HT-29 (cell line): ENCODE data around the gene KNDC1. TPM values are rescaled to one million over a fixed set of nuclear protein-coding genes. Genes with fewer than 3 reads are reported as not detected.
"Not testable (repeated sequence)": the region's sequence is repeated elsewhere in the genome, so short reads cannot be mapped to it uniquely, and the experiment has no call there.

ENCODE experiments used
- DNase-seq: peaks from one replicate; pipeline ENCODE4 v3.0.0-alpha.2; 2015; ENCODE audit warnings: low spot score
- total RNA-seq: library from RNA; depleted of rRNA; stranded (reverse); fragments of >200 nt; shearing (Covaris generic); gene quantifications from 2 replicates; pipeline ENCODE4 v1.2.3, GENCODE V29; 2014

The KNDC1 gene
- total RNA-seq, 1 experiment from 2014 or later: 0.08 TPM

DNA sequence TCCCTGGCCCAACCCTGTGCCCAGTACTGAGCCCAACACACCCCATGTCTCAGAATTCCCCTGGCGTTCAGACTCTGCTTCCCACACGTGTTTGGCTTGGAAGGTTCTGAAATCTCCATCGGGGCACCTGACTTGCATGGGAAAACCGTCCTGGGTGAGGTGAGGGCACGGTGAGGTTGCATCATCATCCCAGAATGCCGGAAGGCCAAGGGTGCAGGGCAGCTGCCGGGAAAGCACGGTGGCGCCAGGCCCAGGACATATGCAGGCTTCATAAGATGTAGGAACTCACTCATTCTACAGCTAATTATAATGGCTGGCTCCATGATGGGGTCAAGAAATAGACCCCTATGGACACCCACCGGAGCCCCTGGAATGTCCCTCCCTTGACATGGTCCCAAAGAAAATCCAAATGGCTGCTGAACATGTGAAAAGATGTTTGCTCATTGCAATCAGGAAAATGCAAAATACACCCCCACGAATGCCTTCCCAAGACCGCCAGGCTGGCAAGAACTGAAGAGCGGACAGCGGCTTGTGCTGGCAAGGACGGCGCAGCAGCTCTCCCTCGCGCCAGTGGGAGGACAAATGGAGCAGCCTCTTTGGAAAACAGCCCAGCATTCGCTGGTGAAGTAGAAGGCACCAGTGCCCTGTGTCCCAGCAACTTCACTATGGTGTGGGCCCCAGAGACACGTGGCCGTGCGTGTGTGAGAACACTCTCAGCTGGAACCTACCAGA lies 2.3 kb downstream of the KNDC1 start:
- DNase-seq: no peak

DNA sequence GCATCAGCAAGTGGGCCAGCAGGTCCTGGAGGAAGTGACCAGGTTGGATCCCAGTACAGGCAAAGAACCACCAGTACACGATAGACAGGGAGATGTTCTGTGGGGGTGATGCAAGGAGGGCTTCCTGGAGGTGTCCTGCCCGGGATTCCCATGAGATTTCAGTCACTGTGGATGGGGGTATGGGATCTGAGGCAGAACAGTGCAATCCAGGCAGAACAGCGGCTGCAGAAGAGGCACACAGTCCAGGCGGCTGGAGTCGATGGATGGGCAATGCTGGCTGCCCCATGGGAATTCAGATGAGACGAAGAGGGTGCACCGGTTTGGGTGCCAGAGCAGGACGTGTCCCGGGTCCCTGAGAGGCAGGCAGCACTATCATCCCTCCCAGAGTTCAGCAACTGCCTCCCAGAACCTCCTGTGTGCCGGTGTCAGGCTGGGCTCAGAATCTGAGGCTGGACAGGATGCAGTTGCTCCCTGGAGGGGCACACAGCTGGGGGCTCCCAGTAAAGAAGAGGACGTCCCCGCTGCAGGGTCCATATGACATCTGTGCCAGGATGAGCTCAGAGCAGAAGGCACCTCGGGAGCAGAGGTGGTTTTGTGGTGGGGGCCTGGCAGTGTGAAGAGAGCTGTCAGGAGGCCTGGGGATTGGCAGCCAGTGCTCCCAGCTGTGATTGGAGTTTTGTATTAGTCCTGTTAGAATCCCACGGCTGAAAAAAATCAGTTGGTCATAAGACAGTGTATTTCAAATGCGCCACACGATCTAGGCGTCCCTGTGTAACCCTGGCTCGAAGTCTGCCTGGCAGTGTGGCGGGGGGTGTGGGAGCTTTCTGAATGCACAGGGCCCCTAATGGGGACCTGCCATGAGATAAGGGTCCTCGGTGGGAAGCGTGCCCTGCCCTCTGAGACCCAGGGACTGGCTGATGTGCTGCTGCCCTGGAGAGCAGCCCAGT lies 3.2 kb downstream of the KNDC1 start:
- DNase-seq: no peak

DNA sequence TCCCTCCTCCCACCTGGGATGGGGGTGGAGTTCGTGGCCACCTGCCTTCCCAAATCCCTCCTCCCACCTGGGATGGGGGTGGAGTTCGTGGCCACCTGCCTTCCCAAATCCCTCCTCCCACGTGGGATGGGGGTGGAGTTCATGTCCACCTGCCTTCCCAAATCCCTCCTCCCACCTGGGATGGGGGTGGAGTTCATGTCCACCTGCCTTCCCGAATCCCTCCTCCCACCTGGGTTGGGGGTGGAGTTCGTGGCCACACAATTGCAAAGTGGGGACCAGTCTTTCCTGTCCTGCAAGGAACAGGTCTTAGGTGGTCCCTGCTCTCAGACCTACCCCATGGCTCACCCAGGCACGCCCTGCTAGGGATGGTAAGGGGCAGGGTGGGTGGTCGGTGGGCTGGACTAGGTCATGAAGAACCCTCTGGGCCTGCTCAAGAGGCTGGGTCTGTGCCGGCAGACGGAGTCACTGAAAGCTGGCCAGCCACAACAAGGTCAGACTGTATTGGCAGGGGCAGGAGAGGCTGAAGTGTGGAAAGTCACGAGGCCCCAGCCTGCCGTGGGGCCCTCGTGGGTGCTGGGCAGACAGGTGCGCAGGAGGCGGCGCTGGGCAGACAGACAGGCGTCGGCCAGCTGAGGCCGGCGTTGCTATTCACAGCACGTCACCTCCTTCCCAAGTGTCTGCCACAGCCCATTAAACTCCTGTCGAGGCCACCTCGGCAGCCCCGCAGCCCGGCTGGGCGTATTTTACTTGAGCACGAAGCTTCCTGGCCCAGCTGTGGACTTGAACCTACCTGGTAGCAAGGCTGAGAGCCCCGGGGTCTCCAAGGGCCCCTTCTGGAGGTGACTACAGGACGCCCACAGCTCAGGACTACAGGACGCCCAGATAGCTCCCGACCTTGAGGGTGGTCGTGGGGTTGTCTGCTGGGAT lies 4.1 kb downstream of the KNDC1 start:
- DNase-seq: no peak

DNA sequence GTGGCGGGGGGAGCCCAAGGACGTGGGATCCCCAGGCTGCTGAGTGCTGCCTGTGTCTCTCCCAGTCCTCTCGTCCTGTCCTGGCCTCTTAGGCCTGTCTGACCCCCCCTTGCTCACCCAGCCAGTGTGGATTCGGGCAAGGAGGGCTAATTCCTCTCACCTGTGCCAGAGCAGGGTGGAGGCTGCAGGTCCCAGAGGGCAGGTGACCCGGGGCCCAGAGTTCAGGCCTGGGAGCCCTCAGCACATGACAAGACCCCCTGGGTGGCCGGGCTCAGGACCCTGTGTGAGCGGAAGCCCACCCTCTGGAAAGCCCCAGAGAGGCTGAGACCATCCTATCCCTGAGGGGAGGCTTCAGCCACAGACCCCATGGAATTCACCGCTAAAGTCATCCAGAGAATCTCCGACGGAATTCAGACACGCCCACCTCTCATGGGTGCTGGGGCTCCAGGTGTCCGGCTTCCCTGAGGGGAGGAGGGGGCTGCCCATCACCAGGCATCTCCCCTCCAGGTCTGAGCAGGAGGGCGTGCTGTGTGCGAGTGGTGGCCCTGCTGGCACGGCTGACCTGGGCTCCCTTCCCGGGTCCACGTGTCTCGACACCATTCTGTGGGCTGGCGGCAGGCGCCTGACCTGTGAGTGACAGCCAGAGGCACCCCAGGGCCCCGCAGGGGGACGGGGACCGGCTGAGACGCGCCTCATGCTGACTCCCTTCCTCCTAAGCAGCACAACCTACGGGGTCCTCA lies 5.0 kb downstream of the KNDC1 start:
- DNase-seq: no peak

DNA sequence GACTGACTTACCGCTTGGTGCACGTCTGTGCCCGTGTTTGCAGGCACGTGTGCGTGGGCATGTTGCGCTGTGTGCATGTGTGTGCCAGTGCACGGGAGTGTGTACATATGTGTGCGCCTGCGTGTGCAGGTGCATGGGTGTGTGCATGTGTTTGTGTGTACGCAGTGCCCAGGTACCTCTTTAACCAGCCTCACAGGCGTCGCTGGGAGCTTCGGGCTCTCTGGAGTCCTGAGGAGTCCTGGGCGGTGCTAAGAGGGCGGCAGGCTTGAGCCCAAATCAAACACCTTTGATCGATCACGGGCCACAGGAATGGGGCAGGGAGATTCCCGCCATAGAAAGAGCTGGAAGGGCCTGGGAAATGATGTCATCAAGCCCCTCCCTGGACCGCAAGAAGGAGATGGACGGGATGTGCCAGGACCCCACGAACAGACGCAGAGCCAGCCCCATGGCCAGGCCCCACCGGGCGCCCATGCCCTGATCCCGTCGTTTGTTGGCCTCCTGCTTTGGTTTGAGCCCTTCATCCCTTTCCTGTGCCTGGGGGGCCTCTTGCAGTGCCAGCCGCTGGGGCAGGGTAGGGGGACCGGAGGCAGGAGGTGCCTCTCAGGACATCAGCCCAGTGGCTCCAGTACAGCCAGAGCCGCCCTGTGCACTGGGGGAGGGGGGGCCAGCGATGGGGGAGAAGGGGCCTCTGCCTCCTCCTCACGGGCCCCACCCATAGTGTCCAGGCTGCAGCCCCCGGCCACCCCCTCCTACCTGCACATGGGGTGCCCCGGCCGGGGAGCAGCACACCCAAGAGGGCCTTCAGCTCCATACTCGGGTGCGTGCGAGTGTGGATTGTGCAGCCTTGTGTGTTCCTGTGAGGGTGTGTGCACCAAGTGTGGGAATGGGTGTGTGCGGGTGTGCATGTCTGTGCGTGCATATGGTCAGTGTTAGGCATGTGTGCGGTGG lies 5.8 kb downstream of the KNDC1 start:
- no peak for DNase-seq

DNA sequence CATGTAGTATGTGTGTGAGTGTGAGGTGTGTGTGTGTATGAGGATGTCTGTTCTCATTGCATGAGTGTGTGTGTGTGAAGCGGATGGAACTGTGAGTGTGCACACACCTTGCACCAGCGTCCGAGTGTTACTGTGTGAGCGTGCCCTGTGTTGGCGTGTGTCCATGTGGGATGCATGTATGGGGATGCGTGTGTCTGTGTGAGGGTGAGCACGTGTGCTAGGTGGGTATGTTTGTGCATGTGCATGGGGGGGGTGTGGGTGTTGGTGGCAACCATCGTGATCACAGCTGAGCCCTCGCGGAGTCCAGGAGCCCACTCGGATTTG lies 6.4 kb downstream of the KNDC1 start:
- no peak for DNase-seq

DNA sequence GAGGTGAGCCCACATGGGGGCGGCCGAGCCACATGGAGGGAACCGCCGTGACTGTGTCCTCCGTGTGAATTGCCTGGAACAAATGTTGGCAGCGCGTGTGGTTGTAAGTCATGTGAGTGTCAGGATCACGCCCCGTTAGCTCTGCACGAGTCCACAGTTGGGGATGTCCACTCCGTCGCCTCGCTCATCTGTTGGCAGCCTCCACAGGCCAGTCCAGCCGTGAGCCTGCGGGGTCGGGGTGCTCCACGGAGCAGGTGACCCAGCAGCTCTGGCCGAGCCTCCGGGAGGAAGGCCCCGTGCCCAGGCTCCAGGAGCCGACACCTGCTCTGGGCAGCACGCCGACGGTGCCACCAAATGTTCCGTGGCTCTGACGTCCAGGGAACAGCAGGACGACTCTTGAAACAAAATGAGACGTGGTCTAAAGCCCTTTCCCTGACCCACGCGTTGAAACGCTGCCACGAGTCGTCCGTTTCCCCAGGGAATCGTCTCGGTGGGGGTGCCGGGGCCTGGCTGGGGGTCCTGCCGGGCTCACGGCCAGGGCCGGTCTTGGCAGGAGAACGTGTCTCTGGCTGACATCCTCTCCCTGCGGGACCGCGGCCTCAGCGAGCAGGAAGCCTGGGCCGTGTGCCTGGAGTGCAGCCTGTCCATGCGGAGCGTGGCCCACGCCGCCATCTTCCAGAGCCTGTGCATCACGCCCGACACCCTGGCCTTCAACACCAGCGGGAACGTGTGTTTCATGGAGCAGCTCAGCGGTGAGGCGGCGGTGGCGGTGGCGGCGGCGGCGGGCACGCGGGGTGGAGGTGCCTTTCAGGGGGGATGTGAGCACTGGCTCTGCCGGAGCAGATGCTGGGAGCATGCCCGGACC lies 7.0 kb downstream of the KNDC1 start:
- no peak for DNase-seq

DNA sequence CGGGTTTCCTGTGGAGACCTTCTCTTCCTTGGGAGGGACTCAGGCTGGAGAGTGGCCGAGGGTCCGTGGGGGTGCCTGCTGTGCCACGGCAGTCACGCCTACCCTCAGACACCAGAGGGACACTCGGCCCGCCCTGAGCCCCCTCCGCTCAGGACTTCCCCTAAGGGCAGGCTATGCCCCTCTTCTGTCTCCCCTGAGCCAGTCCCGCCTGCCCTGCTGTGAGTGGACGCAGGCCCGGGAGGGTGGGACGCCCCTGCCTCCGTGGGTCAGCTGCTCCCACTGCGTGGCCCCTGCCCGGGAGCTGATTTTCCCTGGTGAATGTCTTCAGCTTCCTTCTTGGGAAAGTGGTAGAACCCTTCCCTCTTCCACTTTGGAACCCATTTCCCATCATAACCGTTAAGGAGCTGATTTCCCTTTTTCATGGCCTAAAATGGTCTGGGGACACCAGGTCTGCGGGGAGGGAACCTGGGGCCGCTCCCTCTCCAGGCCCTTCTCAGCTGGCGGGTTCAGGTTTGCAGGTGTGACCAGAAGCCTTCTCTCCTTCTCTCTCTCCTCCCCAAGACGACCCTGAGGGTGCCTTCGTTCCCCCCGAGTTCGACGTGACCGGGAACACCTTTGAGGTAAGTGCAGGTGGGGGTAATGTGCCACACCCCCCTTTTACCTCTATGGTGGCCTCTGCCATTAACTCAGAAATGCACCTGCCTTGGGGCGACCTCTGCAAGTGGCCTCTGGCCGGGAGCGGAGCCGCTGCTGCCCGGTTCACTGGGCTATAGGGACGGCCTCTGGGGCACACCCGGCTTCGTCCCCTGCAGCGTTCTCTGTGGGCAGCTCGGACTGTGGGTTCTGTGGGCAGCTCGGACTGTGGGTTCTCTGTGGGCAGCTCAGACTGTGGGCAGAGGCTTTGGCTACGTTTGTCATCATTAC lies 7.9 kb downstream of the KNDC1 start:
- no peak for DNase-seq

DNA sequence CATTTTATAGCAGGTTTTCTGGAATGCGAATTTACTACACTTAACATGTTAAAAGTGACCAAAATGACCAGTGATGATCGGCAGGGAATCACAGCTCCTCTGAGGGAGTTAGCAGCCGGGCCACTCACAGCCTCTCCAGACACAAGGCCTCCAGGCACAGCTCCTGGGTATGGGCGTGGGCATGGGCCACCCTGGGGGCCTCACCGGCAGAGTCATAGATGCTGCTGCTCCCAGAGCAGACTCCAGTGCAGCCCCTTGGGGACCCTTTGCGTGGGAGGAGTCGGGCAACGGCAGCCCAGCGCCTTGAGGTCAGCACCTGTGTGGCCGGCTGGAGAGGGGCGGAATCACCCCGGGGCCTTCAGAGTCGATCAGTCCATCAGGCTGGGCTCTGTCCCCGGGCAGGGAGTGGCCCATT lies 8.6 kb downstream of the KNDC1 start:
- no peak for DNase-seq

DNA sequence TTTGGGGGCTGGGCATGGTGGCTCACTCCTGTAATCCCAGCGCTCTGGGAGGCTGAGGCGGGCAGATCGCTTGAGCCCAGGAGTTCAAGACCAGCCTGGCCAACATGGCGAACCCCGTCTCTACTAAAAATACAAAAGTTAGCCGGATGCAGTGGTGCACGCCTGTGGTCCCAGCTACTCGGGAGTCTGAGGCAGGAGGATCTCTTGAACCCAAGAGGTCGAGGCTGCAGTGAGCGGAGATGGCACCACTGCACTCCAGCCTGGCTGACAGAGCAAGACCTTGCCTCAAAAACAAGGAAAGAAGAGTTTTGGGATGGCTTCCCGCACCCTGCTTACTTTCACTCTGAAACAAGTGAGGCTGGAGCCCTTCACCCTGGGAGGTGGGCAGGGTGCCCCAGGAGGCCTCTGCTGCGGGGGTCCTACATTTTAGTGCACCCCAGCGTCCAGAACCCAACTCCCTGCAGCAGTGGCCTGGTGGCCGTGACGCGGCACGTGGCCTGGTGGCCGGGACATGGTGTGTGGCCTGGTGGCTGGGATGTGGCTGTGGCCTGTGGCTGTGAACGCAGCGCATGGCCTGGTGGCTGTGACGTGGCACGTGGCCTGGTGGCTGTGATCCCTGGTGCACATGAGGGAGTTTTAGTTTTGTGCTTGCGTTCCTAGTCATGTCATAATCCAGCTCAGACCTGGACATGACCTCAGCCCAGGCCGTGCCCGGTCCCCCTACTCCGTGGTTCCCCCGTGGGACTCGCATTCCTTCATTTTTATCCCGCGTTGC lies 9.3 kb downstream of the KNDC1 start:
- no peak for DNase-seq

DNA sequence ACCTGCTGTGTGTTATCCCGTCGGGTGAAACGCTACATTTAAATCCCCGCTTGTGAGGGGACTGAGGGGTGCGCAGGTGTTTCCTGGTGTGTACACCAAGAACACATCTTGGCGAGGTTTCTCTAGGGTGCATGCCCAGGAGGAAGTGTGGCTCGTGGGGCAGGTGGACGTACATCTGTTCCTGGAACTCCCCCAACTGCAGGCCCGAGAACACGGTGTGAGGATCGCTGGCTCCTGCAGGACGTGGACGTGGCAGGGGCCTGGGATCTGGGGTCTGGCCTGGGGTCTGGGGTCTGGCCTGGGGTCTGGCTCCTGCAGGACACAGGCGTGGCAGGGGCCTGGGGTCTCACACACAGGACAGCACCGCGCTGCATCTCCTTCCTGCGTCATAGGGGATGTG lies 10.1 kb downstream of the KNDC1 start:
- no peak for DNase-seq

DNA sequence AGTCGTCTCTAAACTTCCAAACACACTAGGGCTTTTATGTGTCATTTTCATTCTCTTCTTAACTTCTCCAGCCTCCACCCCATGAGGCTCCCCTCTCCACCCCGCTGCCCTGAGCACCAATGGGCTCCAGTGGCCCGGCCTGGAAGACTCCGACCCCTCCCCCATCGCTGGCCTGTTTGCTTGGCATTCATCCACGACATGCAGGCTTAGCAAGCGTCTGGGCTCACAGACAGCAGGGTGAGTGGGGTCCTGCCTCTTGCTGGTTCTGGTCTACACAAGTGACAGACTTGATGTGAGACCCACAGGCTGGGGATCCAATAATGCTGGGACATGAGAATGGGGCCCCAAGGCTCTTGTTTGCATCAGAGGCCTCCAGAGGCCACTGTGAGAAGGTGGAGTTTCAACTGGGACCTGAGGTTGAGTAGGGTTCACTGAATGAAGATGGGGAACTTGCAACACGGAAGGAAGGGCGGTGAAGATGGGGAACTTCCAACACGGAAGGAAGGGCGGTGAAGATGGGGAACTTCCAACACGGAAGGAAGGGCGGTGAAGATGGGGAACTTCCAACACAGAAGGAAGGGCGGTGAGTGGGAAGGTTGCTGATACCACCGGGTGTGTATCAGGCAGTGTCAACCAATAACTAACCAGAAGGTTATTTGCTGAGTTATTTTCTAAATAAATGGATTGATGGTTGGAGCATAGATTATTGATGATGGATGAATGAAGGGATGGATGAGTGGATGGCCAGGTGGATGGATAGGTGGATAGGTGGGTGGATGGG lies 14.0 kb downstream of the KNDC1 start:
- DNase-seq: no peak

DNA sequence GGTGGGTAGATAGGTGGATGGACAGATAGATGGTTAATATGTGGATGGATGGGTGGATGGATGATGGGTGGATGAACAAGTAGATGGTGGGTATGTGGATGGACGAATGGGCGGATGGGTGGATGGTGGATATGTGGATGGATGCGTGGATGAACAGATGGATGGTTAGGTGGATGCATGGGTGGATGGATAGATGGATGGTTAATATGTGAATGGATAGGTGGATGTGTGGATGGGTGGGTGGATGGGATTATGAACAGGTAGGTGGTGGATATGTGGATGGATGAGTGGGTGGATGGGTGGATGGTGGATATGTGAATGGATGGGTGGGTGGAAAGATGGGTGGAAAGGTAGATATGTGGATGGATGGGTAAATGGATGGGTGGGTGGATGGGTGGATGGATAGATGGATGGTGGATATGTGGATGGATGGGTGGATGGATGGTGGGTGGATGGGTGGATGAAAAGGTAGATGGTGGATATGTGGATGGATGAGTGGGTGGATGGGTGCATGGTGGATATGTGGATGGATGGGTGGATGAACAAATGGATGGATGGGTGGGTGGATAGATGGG lies 14.8 kb downstream of the KNDC1 start:
- no peak for DNase-seq

DNA sequence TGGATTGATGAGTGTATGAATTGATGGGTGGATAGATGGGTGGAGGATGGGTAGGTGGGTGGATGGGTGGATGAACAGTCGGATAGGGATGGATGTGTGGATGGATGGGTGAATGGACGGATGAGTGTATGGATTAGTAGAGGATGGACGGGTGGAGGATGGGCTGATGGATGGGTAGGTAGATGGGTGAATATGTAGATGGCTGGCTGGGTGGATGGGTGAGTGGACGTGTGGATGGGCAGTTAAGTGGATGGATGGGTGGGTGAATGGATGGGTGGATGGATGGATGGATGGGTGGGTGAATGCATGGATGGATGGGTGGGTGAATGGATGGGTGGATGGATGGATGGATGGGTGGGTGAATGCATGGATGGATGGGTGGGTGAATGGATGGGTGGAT lies 15.6 kb downstream of the KNDC1 start:
- DNase-seq: not testable (repeated sequence)

DNA sequence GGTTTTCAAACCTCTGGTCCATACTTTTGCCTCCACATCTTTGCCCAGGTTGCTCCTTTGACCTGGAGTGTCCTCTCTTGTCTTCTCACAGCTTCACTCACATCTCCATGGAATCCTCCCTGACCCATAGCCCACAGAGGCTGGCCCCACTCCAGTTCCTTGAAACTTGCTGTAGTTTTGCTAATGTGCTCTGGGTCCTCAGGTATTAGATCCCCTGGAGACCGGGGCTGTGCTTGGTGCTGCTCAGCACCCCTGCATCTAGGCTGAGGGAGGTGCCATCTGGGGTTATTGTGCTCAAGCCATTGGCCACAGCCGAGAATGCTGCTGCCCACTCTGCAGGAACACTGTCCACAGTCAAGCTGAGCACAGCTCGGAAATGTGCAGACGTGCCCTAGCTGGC lies 16.5 kb downstream of the KNDC1 start:
- no peak for DNase-seq
